Kidney glomerular epithelial cell (primary cell): ENCODE data around the gene OAS3.
"Not testable (repeated sequence)": the region's sequence is repeated elsewhere in the genome, so short reads cannot be mapped to it uniquely, and the experiment has no call there.

ENCODE experiments used
- DNase-seq: peaks from one replicate; lab custom pipeline; 2025; lab: John Stamatoyannopoulos, UW

OAS3 gene

DNA sequence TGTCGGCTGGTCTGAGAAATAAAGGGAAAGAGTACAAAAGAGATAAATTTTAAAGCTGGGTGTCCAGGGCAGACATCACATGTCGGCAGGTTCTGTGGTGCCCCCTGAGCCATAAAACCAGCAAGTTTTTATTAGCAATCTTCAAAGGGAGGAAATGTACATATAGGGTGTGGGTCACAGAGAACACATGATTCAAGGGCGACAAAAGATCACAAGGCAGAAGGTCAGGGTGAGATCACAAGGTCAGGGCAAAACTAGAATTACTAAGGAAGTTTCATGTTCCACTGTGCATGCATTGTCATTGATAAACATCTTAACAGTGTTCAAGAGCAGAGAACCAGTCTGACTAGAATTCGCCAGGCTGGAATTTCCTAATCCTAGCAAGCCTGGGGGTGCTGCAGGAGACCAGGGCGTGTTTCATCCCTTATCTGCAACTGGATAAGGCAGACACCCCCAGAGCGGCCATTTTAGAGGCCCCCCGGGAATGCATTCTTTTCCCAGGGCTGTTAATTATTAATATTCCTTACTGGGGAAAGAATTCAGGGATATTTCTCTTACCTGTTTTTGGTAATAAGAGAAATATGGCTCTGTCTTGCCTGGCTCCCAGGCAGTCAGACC is 11.7 kb upstream of the OAS3 start:
- DNase-seq: not testable (repeated sequence)

DNA sequence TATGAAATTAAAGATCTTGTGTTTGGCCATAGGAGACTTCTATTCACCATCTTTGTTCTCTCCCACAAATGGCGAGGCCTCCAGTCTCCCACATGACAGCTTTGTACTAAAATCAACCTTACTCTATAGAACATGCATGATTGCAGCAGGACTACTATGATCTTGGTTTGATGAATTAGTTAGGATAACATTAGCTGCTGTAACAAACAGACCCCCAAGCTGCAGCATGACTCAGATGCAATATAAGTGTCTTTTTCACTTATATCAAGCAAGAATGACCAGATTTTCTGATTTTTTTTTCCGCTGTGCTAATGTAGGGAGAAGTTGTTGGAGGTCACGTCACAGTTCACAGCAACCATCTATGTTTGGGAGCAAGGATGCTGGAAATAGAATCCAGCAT is 10.8 kb upstream of the OAS3 start:
- DNase-seq: no peak

DNA sequence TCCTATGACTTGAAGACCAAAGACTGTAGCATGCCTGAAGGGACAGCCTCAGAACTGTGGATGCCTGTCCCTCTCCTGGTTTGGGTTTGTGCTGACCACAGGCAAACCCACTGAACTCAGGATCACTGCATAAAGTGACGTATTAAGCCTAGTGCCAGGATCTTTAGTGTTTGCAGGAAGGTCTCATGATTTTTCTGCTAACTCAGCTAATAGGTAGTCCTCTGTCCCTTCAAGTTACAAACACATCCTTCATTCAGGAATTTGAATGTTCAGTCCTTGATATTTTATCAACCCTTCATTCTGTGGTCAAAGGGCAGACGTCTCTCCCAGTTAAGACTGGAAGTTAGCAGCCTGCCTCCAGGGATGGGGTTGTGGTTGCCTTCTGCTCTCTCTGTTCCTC is 10.3 kb upstream of the OAS3 start:
- no peak for DNase-seq

DNA sequence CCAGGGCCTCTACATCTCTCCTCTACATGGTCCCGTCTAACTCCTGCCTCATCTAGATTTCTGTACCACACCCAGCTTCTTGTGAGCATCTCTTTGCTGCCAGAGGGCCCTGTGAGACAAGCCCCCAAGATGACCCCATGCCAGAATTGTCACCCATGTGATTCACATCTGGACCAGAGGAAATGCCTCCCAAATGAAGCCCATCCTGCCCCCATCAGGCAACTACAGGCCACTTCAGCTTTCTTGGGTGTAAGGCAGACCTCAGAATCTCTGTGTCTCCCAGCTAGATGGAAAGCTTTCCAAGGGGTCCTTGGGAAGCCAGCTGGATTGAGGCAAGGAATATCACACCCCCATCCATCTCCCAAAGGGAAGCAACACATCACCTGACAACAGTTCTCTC is 9.3 kb upstream of the OAS3 start:
- no peak for DNase-seq

DNA sequence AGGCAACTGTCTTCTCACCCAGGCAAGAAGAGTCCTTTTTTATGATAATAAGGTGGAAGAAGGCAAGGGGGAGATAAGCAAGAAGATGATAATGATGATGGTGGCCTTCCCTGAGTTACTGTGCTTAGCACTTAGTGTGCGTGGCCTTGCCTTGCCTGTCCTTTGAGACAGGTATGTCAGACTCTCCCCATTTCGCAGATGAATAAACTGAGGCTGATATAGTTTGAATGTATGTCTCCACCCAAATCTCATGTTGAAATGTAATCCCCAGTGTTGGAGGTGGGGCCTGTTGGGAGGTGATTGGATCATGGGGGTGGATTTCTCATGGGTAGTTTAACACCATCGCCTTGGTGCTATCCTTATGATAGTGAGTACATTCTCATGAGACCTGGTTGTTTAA is 8.6 kb upstream of the OAS3 start:
- DNase-seq: no peak

DNA sequence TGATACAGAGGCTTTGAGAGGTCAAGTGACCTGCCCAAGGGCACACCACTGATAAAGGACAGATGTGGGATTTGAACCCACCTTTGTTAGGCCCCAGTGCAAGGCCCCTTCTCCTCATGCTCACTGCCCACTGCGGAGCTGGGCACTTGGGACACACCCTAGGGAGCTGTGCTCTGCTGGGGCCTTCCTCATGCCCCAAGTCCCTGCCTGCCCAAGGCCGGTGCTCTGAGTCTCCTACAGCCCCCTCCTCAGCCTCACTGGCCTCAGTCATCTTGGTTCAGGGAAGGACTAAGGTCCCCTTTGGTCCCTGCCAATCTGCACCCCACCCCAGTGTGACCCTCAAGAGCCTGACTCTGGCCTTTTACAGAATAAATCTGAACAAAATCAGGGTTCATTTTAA is 7.9 kb upstream of the OAS3 start:
- DNase-seq: no peak

DNA sequence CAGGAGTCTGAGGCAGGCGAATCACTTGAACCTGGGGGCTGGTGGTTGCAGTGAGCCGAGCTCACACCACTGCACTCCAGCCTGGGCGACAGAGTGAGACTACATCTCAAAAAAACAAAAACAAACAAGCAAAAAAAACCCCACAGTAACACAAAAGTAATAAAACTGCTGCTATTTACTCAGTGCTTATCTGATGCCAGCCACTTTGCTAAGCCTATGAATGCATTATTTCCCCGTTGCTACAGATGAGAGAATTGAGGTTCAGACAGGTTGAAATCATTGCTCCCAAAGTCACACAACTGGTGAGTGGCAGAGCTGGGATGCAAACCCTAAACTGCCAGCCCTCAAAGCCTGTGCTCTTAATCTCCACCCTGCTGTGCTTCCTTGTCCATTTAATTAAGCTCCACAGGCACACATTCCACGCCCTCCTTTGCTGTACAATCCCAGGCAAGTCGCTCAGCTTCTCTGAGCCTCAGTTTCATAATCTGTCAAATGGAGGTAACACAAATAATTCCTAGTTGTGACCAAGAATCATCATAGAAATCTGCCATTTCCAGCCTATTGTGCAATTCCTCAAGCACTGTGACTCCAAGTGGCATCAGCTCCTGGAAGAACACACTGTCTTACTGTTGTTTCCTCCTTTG is 5.7 kb upstream of the OAS3 start:
- DNase-seq: no peak

DNA sequence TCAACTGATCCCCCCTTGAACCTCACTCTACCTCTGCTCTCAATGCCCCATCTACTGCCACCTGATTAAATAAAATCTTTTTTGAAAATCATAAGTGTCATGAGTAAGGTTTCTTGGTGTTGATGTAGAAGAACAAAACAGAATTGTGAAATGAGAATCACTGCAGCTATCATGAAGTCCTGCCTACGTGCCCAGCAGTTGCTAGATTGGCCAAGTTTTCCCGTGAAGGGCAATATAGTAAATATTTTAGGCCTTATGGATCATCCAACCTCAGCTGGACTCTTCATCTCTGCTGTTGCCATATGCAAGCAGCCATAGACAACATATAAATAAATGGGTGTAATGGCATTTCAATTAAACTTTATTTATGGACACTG is 5.2 kb upstream of the OAS3 start:
- DNase-seq: no peak

DNA sequence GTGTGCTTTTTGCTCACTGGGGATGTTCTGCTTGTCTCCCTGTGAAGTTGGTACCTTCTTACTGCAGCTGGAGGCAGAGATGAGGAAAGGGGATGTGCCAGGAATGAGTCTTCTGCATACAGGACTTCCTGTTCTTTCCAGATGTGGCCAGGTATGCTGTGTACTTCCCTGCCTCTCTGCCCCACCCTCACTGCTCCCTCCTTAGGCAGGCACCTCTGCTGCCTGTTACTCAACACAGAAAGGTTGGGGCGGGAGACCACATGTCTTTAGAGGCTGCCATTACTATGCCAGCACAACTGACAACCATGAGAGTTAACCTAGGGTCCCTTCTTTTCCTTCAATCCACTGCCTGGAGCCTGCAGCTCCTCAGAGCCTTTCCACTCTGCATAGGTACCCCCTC is 2.0 kb upstream of the OAS3 start:
- DNase-seq: no peak

DNA sequence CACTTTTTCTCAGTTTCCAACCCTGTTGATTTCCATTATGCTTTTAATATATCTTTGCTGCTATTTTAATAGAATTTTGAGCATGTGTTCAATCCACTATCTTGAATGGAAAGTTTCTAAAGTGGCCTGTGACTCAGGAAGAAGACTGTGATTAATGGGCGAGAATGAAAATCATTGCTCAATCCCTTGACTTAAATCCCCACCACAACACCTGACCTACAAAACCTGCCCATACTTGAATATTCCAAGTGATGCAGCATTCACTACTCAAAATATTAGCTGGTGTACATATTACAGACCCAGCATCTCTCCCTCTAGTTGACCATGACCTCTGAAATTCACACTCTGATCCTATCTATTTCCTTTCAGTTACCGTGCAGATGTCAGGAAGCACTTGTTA is 1.3 kb upstream of the OAS3 start:
- no peak for DNase-seq

DNA sequence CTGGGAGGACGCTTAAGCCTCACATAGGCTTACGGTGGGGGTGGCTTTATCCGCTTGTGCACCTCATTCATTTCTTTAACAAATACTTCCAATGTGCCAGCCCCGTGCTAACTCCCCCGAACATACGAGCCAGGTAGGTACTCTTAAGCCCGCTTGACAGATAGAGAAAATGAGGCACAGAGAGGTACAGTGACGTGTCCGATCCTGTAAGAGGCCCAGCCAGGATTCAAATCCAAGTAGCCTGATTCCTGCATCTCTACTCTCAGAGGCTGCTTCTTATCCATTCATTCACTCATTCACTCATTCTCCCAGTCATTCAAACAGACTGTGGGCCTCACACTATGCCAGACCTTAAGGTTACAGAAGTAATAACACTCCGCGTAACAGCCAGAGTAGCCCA is 477 bp downstream of the OAS3 start:
- DNase-seq: no peak

DNA sequence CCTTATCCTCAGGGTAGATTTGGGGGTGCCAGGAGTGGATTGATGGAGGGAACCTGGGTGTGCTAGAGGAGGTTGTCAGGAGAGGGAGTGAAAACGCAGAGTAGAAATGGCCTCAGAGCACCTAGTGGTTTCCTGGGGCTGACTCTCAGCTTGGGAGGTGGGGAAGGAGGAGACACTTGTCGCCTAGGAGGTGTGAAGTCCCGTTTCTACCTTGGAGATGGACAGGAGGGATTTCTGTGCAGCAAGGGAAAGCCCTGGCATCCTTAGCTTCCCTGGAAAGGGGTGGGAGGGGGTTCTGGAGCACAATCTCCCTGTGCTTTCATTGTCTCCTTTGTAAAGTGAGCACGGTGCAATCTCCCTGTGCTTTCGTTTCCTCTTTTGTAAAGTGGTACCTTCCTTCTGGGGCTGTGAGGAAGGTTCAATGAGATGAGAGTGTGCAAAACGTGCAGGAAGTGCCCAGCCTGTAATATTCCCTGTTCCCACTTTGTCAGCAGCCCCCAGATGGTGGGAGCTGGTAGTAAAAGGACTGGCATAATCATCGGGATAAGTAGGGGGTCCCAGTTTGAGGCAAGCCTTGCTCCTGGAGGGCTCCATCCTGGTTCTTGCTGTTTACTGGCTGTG is 1.6 kb downstream of the OAS3 start:
- no peak for DNase-seq

DNA sequence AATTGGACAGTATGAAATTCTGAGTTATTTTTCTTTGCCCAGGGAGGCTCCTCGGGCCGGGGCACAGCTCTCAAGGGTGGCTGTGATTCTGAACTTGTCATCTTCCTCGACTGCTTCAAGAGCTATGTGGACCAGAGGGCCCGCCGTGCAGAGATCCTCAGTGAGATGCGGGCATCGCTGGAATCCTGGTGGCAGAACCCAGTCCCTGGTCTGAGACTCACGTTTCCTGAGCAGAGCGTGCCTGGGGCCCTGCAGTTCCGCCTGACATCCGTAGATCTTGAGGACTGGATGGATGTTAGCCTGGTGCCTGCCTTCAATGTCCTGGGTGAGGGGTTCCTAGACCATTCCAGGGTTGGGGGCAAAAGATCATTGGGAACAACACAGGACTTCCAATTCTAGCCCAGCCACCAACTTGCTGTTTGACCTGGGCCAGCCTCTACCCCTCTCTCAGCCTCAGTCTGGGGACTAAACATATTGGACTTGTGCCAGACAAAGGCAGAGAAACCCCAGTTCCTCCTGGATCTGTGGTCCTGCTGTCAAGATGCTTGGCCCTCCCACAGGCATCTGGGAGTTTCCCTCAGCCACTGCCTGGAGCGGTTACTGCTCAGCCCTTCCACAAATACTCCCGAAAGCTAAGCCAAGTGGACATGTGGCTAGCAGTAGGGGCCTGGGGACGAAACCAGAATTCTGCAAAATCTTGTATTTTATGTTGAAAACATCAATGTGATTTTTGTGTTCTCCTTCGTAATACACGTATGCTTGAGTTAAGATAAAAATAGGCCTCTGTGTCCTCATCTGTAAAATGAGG is 3.5 kb downstream of the OAS3 start:
- DNase-seq: no peak

DNA sequence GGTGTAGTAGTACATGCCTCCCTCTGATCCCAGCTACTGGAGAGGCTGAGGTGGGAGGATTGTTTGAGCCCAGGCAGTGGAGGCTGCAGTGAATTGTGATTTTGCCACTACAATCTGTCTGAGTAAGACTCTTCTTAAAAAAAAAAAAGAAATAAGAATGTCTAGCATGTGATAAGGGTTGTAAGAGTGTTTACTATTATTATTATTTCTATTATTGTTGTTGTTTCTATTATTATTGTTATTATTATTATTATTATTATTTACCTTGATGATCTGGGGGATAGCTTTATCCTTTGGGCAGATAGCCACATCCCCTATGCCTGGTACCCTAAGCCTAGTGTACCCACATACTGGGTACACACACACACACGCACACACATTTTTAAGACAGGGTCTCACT is 4.3 kb downstream of the OAS3 start:
- no peak for DNase-seq

DNA sequence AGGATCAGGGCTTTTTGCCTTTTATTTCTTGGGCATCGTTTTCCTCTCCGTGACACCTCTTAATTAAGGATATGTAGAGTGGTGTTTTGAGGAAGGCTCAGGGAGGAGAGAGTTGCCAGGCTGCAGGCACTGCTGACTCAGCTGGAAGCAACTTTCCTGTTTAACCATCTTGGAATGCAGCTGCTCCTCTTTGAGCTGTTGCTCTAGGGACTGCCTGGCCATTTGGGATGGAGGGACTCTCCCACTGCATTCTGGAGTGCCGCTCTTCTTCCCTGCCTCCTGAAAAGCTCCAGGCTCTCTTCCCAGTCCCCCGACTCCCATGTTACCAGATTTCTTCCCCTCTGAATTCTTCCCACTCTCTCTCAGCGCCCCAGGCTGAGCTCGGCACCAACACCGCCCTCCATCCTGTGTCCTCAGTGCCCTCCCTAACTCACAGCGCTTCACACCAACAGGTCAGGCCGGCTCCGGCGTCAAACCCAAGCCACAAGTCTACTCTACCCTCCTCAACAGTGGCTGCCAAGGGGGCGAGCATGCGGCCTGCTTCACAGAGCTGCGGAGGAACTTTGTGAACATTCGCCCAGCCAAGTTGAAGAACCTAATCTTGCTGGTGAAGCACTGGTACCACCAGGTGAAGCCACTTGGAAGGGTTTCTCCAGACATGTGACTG is 5.9 kb downstream of the OAS3 start:
- DNase-seq: no peak

DNA sequence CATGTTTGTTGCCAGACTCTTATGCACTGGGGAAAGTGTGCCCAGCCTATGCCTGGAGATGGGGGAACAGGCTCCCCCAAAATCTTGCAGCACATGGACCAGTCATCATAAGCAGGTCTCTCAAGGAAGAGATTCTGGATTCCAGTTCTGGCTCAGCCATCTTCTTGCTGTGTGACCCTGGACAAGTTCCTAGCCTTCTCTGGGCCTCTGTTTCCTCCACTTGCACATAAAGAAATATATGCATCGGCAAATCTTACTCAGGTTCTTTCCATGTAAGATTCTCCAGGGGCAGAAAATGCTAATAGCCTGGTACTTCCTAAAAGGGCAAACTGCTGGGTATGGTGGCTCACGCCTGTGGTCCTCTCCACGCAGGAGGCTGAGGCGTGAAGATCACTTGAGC is 7.2 kb downstream of the OAS3 start:
- DNase-seq: no peak

DNA sequence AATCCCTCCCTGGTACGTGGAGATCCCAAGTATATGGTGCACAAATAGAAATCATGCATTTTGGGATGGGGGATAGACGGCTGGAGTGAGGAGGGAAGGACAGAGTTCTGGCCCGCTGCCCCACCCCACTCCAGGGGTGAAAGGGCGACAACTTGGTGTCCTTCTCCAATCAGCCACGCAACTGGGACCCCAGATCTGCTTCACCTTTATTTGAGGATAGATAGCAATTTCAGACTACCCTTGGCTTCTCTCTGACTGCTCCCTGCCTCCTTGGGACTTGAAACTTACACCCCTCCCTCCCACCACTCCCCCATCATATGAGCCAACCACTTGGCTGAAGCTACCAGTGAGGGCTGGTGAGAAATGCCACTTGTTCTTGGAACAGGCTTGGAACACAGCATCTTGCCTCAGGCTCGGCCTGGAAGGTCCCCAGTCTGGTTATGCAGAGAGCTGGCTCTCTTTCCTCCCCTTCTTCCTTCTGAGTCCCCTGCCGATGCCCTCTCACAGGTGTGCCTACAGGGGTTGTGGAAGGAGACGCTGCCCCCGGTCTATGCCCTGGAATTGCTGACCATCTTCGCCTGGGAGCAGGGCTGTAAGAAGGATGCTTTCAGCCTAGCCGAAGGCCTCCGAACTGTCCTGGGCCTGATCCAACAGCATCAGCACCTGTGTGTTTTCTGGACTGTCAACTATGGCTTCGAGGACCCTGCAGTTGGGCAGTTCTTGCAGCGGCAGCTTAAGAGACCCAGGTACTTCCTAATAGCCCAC is 8.1 kb downstream of the OAS3 start:
- DNase-seq: no peak

DNA sequence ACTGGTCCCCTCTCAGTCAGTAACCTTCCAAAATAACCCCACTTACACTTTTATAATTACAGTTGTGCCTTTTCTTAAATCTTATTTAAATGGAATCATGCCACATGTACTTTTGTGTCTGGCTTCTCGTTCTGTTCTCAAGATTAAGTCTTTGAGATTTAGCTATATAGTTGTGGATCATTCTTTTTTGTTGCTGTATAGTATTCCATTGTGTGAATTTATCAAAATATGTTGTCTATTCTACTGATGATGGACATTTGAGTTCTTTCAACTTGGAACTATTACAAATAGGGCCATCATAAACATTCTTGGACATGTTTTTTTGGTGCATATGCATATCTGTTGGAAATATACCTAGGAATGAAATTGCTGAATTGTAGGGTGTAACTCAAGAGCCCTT is 9.0 kb downstream of the OAS3 start:
- DNase-seq: no peak

DNA sequence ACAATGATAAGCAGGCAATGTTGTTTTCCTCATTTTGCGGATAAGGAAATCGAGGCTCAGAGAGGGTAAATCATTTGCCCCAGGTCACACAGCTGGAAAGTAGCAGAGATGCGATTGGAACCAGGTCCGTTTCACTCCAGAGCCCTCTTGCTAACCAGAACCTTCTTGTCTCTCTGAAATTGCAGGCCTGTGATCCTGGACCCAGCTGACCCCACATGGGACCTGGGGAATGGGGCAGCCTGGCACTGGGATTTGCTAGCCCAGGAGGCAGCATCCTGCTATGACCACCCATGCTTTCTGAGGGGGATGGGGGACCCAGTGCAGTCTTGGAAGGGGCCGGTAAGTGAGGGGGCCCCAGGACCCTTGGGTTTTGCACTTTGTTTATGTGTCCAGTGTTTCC is 9.5 kb downstream of the OAS3 start:
- DNase-seq: no peak

DNA sequence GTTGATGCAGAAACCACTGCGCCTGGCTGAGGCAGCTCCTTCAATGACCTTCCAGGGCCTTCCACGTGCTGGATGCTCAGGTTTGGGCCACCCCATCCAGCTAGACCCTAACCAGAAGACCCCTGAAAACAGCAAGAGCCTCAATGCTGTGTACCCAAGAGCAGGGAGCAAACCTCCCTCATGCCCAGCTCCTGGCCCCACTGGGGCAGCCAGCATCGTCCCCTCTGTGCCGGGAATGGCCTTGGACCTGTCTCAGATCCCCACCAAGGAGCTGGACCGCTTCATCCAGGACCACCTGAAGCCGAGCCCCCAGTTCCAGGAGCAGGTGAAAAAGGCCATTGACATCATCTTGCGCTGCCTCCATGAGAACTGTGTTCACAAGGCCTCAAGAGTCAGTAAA is 10.5 kb downstream of the OAS3 start:
- no peak for DNase-seq

DNA sequence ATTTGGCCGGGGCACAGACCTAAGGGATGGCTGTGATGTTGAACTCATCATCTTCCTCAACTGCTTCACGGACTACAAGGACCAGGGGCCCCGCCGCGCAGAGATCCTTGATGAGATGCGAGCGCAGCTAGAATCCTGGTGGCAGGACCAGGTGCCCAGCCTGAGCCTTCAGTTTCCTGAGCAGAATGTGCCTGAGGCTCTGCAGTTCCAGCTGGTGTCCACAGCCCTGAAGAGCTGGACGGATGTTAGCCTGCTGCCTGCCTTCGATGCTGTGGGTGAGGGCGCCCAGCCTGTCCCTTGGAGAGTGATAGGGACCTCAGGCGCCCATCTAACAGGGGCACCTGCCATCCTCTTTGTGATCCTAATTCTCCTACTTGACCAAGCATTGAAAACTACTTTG is 12.4 kb downstream of the OAS3 start:
- no peak for DNase-seq

DNA sequence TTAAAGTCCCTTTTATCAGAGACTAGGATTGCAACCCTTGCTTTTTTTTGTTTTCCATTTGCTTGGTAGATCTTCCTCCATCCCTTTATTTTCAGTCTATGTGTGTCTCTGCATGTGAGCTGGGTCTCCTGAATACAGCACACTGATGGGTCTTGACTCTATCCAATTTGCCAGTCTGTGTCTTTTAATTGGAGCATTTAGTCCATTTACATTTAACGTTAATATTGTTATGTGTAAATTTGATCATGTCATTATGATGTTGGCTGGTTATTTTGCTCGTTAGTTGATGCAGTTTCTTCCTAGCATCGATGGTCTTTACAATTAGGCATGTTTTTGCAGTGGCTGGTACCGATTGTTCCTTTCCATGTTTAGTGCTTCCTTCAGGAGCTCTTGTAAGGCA is 18.9 kb downstream of the OAS3 start:
- not testable (repeated sequence) for DNase-seq
